Suprapubic skin (tissue), 3 donors: ENCODE results near the gene GPR150.
"Not testable (repeated sequence)": the region's sequence is repeated elsewhere in the genome, so short reads cannot be mapped to it uniquely, and the experiment has no call there.

Source experiments
- POLR2A ChIP-seq, 2 donors: fragments of 450-650 bp; IDR thresholded peaks; one replicate each; pipeline ENCODE4 v1.6.1; 2017; ENCODE audit warnings: antibody characterized with exemption in 2 of 2, mild to moderate bottlenecking in 2 of 2, moderate library complexity in 2 of 2
- TF ChIP-seq, protein P1 (sequence below), 2 donors: fragments of 200-600 bp in 1 of 2; fragments of 450-650 bp in 1 of 2; sonication (generic) in 1 of 2; IDR thresholded peaks; one replicate each; pipeline ENCODE4 v1.5.1; 2016 to 2019; ENCODE audit warnings: antibody characterized with exemption in 2 of 2, mild to moderate bottlenecking in 1 of 2, moderate library complexity in 1 of 2

DNA sequence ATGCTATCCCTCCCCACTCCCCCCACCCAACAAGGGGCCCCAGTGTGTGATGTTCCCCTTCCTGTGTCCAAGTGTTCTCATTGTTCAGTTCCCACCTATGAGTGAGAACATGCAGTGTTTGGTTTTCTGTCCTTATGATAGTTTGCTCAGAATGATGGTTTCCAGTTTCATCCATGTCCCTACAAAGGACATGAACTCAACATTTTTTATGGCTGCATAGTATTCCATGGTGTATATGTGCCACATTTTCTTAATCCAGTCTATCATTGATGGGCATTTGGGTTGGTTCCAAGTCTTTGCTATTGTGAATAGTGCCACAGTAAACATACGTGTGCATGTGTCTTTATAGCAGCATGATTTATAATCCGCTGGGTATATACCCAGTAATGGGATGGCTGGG is 13.1 kb downstream of the GPR150 start:
- TF ChIP-seq, protein P1, sequence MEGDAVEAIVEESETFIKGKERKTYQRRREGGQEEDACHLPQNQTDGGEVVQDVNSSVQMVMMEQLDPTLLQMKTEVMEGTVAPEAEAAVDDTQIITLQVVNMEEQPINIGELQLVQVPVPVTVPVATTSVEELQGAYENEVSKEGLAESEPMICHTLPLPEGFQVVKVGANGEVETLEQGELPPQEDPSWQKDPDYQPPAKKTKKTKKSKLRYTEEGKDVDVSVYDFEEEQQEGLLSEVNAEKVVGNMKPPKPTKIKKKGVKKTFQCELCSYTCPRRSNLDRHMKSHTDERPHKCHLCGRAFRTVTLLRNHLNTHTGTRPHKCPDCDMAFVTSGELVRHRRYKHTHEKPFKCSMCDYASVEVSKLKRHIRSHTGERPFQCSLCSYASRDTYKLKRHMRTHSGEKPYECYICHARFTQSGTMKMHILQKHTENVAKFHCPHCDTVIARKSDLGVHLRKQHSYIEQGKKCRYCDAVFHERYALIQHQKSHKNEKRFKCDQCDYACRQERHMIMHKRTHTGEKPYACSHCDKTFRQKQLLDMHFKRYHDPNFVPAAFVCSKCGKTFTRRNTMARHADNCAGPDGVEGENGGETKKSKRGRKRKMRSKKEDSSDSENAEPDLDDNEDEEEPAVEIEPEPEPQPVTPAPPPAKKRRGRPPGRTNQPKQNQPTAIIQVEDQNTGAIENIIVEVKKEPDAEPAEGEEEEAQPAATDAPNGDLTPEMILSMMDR (IDR thresholded peaks at IDR 0.05): not testable (repeated sequence)
- not testable (repeated sequence) for TF ChIP-seq POLR2A (IDR thresholded peaks at IDR 0.05)
